K562 (cell line): Measurements from ENCODE around the gene LAPTM5. TPM values are rescaled to one million over a fixed set of nuclear protein-coding genes. Genes with fewer than 3 reads are reported as not detected.

Experiments used
- CEBPZ ChIP-seq: fragments of 150-350 bp; IDR thresholded peaks from 2 replicates; pipeline ENCODE4 v1.6.1; 2014; ENCODE audit warnings: low read depth, mild to moderate bottlenecking, low read length, borderline replicate concordance
- CSDE1 ChIP-seq, 2 experiments: fragments of 450-650 bp; IDR thresholded peaks; 2 replicates each; pipeline ENCODE4 v1.6.1; 2016; ENCODE audit warnings: mild to moderate bottlenecking in 1 of 2
- E4F1 ChIP-seq: fragments of 250-450 bp; sonication (Bioruptor Pico); IDR thresholded peaks from 2 replicates; pipeline ENCODE4 v1.5.0; 2021; ENCODE audit warnings: mild to moderate bottlenecking, borderline replicate concordance
- HMBOX1 ChIP-seq: sonication (generic); IDR thresholded peaks from 2 replicates; pipeline ENCODE4 v1.6.1; 2016
- ZNF707 ChIP-seq: fragments of 250-450 bp; sonication (Bioruptor Pico); conservative IDR thresholded peaks from 2 replicates; pipeline ENCODE4 v1.8.0; 2022; ENCODE audit warnings: inconsistent platforms, mild to moderate bottlenecking, moderate library complexity
- ZNF764 ChIP-seq: fragments of 250-450 bp; sonication (Bioruptor Pico); IDR thresholded peaks from 2 replicates; pipeline ENCODE4 v1.4.0; 2020; ENCODE audit warnings: low read depth, mild to moderate bottlenecking, moderate library complexity
- polyA plus RNA-seq, 8 experiments: library from polyadenylated mRNA; depleted of rRNA in 4 of 8; stranded (reverse) in 5 of 8; unstranded in 3 of 8; fragments of >200 nt; fragmentation: Nextera tagmentation in 2 of 8; fragmentation: Illumina TruSeq in 1 of 8; extraction: Ambion mirVana in 2 of 8; extraction: Trizol in 1 of 8; gene quantifications; 2 replicates each; pipeline versions ENCODE4 v1.2.1 to v1.2.3, GENCODE V29; 2011 to 2014; ENCODE audit warnings: inconsistent platforms in 1 of 8, missing spikeins in 1 of 8
- total RNA-seq, 7 experiments: library from RNA; depleted of rRNA in 6 of 7; stranded (reverse); fragments of >200 nt in 6 of 7; fragmentation: Illumina TruSeq in 2 of 7; extraction: Trizol in 2 of 7; gene quantifications; 2 replicates each; pipeline versions ENCODE4 v1.2.1 to v1.2.3, GENCODE V29; 2011 to 2021; ENCODE audit warnings: low replicate concordance in 1 of 7

LAPTM5 gene
- total and polyA plus RNA-seq, 9 of the 15 experiments (the other 6 are each of a cell fraction or from before 2014, with no cell fraction given): 2.4 to 47.3 (median 20.3) TPM

- TF ChIP-seq CEBPZ (no peak), HMBOX1 (no peak), ZNF707 (CRISPR knock-in tag) (0 out of 2 replicates have a peak, but pooled peaks have one; percentile 17), E4F1 (CRISPR knock-in tag) (no peak), ZNF764 (CRISPR knock-in tag) (no peak), CSDE1 (IDR thresholded peaks at IDR 0.05) (no peak)
Measured at GRCh38 chr1:30762930-30763650, 5.5 kb upstream of the LAPTM5 start (continued).
